Breast epithelium (tissue), 3 donors: ENCODE results near the gene IDUA. TPM values are rescaled to one million over a fixed set of nuclear protein-coding genes. Genes with fewer than 3 reads are reported as not detected.

Experiments used
- total RNA-seq, 3 donors: library from RNA; depleted of rRNA; stranded (reverse); fragments of >200 nt; gene quantifications; one replicate each; pipeline ENCODE4 v1.1.0, GENCODE V29; 2016

IDUA gene
- total RNA-seq, 3 donors from 2014 or later: 16.3 to 32.8 (median 28.2) TPM

Other genes with a start within 250 kb of the IDUA start
- gene CPLX1, start 160.9 kb upstream of the IDUA start, total RNA-seq: 1 to 10 TPM in 2 of 3 donors, under 1 TPM in 1; 0.16 to 2.6 (median 1.2) TPM
- 10 to 100 TPM; 76.2 to 95.7 (median 81.9) TPM for gene GAK, start 54.7 kb upstream of the IDUA start, total RNA-seq
- 10 to 100 TPM; 26.2 to 32.2 (median 28.2) TPM for gene TMEM175, start 54.6 kb upstream of the IDUA start, total RNA-seq
- gene DGKQ, start 13.5 kb upstream of the IDUA start, total RNA-seq: 1 to 10 TPM; 5.3 to 9.4 (median 8.8) TPM
- gene SLC26A1, start 6.4 kb downstream of the IDUA start, total RNA-seq: under 1 TPM; 0.33 to 0.48 (median 0.44) TPM
- 10 to 100 TPM; 19.8 to 40.0 (median 22.9) TPM for gene FGFRL1, start 24.6 kb downstream of the IDUA start, total RNA-seq
- gene RNF212, start 126.5 kb downstream of the IDUA start, total RNA-seq: 10 to 100 TPM in 1 of 3 donors, 1 to 10 TPM in 2; 5.1 to 15.7 (median 6.4) TPM
- 10 to 100 TPM; 35.3 to 59.4 (median 36.1) TPM for gene SPON2, start 185.5 kb downstream of the IDUA start, total RNA-seq